GM13977 (cell line): ENCODE results near the gene TCERG1L.

ENCODE experiments used
- DNase-seq: peaks from one replicate; pipeline ENCODE4 v3.0.0; 2012; ENCODE audit warnings: low spot score
- in situ Hi-C: fragments of 300-500 bp; cut with MboI; formaldehyde crosslinking; loops from one replicate; pipeline ENCODE4 v1.12.0; 2022; ENCODE audit warnings: low sequenced_read_pairs, low pct_unique_long_range_greater_than_20kb, mixed read lengths, inconsistent platforms; ENCODE audit not compliant: unreplicated experiment
- TF ChIP-seq, protein P1 (sequence below): IDR thresholded peaks from 2 replicates; pipeline ENCODE4 v1.5.1; 2012; ENCODE audit warnings: mild to moderate bottlenecking, control low read depth; ENCODE audit not compliant: insufficient read depth; ENCODE audit errors: extremely low read depth, missing control alignments

The TCERG1L gene

DNA sequence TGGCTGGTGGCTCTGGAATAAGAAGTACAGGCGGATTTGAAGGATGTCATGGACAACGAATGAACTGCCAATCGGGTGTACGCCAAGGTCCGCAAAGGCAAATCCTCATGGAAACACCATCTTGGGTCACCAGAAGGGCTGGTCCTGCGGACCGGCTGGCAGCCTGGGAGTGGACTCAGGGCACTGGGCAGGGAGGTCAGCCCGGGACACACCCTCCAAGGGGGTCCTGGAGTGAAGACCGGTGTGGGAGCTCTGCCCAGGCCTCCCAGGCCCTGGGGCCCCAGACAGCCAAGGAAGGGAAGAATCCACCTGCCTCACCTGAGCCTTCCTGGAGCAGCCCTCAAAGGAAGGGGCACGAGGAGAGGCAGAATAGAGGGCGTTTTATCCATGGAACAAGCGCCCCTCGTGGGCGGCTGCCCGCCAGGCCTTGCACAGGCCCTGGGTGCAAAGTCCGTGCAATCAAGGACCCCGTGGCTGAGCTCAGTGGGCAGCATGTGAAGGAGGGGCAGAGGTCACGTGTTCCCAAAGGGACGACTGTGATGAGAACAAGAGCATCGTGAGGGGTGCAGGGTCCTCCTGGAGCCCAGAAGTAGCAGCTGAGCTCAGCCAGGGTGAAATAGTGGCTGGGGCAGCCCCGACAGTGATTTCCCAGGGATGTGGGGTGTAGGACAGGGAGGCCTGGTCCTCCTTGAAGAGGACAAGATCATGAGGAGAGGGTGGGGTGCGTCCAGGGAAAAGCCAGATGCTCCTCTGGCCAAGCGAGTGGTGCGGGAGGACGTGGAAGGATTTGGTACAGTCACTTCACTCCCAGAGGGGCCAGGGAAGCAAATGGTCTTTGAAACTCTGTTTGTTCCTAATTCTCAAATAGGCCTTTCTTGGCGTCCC lies 105.2 kb downstream of the TCERG1L start:
- in situ Hi-C loops, result no loop called here
- no peak for DNase-seq
- TF ChIP-seq, protein P1, sequence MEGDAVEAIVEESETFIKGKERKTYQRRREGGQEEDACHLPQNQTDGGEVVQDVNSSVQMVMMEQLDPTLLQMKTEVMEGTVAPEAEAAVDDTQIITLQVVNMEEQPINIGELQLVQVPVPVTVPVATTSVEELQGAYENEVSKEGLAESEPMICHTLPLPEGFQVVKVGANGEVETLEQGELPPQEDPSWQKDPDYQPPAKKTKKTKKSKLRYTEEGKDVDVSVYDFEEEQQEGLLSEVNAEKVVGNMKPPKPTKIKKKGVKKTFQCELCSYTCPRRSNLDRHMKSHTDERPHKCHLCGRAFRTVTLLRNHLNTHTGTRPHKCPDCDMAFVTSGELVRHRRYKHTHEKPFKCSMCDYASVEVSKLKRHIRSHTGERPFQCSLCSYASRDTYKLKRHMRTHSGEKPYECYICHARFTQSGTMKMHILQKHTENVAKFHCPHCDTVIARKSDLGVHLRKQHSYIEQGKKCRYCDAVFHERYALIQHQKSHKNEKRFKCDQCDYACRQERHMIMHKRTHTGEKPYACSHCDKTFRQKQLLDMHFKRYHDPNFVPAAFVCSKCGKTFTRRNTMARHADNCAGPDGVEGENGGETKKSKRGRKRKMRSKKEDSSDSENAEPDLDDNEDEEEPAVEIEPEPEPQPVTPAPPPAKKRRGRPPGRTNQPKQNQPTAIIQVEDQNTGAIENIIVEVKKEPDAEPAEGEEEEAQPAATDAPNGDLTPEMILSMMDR, result no peak

DNA sequence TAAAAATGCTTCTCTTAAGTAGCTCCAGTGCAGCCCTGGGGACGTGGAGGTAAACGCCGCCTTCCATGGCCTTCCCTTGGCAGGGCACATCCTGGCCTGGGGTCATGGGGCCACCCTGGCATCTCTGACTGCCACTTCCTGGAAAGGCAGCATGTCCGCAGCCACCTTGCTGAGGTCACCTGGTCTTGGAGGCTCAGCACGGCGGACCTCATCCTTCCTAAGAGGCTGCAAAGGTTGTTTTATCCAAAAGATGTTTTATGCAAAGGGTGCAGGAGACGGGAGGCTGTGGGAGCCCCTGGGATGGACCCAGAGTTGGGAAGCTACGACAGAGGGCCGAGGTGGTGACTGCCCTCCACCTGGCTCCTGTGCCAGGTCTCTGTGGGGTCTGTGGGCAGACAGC lies 106.0 kb downstream of the TCERG1L start:
- DNase-seq, result no peak
- in situ Hi-C loops, result no loop called here
- TF ChIP-seq, protein P1, result no peak

DNA sequence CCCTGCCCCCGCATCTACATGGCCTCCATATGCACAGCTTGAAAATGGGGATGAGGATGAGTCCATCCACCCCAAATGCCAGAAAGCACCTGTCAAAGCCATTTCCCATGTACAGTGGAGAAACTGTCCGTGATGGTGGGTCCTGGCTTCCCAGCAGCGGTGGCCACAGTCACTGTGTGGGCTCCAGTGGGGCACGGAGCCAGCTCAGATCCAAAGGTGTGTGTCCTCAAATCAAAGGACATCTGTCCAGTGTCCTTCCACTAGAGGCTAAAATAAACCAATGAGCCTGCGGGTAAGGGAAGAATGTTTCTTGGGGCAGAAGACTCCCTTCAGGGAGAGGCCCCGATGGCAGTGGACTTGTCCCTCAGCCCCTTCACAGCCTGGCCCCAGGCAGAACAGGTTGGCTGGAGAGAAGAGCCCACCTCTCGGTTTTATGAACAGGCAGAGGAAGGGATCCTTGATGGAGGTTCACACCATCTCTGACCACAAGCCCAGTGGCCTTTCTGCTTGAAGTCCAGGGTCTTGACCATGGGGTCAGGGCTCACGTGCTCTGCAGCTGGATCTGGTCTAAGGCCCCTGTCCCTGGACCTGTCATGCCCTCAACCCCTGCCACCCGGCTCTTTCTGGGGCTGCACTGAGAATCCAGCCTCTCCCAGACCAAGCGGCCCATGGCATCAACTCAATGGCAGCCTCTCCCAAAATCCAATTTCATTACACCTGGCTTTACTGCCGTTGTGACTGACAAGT lies 106.9 kb downstream of the TCERG1L start:
- TF ChIP-seq, protein P1, result no peak
- in situ Hi-C loops, result no loop called here
- no peak for DNase-seq

DNA sequence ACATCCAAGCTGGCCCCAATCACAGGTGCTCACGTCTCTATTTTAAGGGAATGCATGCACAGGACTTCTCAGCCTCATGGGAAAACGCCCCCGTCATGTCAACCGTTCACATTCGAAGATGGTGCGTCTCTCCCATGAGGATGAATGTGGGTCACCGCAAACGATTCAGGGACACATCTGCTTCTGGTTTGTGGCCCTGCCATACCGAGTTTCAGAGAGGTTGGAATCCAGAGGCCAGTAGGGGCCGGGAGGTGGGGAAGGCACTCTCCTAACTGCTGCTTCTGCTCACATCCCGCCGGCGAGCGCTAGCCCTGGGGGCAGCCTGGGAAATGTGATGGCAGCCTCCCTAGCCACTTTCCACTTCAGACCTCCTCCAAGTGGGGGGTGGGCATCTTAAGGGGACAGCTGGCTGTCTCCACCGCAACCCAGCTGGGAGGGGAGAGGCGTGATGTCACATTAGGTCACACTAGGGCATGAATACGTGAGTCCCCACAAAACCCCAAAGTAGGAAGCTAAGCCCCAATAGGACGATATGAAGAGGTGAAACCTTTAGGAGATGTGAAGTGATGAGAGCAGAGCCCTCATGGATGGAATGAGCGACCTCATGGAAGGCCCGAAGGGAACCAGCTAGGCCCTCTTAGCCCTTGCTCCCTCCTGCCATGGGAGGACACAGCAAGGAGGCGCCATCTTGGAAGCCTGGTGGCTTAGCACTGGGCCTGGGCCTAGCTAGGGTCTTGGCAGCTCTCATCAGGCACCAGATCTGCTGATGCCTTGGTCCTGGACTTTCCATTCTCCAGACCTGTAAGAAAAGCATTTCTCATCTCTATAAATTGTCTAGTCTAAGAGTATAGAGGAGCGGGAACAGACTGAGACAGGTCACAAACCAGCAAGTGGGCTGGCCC lies 107.8 kb downstream of the TCERG1L start:
- TF ChIP-seq, protein P1, result no peak
- in situ Hi-C loops, result no loop called here
- DNase-seq, result no peak

DNA sequence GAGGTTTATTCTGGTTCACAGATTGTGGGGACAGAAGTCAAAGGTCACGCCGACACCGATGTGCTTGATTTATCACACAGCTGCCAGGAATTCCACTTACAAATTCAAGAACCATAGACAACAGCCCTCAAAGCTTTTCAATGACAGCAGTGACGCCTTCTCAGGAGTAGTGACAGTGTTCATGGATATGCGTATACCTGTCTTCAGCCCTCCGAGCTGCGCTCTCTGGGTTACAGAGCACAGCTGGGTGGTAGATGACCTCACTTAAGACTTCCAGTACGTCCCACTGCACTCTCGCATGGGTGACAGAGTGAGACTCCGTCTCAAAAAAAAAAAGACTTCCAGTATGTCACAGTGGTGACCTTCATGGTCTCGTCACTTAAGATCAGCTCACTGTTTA lies 108.5 kb downstream of the TCERG1L start:
- DNase-seq, result no peak
- in situ Hi-C loops, result no loop called here
- TF ChIP-seq, protein P1, result no peak

DNA sequence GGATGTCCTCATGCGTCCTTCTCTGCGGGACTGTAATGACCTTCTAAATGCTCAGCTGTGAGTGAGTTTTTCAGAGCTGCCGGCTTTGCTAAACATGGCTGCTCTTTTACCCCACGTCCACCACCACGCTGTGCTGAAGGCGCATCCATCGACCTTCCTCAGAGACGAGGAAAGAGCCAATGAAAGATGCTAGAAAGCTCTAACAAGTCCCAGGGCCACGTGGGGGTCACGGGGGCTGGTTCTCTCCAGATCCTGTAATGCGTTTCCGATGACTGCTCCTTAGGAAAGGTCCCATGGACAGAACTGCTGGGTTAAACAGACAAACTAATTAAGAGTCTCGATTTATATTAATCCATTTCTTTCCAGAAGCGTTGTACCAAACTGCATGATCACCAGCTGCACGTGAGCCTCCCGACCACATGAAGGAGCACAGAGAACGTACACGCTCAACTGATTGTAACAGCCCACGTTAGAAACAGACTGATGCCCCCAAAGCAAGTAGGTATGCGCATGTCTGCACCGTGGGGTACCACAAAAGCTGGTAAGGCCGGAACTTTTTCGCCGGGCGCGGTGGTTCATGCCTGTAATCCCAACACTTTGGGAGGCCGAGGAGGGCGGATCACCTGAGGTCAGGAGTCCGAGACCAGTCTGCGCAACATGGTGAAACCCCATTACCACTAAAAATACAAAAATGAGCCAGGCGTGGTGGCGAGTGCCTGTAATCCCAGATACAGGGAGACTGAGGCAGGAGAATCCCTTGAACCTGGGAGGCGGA lies 109.6 kb downstream of the TCERG1L start:
- DNase-seq, result no peak
- TF ChIP-seq, protein P1, result no peak
- in situ Hi-C loops, result no loop called here
